Uterus (tissue), 2 donors: ENCODE data around the gene RIC8B.

Source experiments
- POLR2A ChIP-seq, 2 donors: fragments of 450-650 bp; IDR thresholded peaks; one replicate each; pipeline ENCODE4 v1.6.1; 2016; ENCODE audit warnings: antibody characterized with exemption in 2 of 2, mild to moderate bottlenecking in 1 of 2, moderate library complexity in 1 of 2
- TF ChIP-seq, protein P1 (sequence below), 4 experiments: fragments of 200-600 bp in 2 of 4; fragments of 450-650 bp in 2 of 4; sonication (generic) in 2 of 4; IDR thresholded peaks; one replicate each; pipeline ENCODE4 v1.5.1; 2016 to 2019; ENCODE audit warnings: antibody characterized with exemption in 4 of 4, mild to moderate bottlenecking in 2 of 4, moderate library complexity in 1 of 4

DNA sequence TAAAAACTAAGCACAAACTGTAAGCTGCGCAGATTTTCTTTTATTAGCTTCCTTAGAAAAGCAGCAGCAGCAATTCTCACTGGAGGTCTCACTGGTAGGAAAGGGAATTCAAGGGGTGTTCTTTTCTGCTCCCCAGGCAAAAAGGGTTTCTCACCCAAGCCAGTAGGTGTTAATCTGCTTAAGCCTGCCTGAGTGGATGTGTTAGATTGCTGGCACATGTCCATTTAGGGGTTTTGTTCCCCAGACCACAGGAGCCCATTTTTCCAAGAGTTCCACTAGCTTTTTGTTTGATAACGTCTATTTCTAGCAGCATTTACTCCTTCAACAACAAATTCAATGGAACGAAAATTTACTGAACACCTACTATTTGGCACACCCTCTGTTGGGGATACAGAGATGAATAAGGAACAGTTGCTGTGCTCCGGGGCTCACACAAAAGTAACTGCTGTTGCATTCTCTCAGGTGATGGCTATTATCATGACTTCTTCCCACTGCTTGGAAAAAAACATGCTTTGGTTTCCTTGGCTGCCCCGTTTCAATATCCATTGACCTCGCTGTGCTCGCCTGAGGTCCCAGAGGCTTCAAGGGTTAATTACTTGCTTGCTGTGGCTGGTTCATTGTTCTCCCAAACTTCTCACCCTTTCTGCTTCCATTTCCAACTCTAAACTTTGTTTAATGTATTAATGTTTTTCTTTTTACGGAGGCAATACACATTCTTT, 31.1 kb upstream of the RIC8B start:
- TF ChIP-seq, protein P1, sequence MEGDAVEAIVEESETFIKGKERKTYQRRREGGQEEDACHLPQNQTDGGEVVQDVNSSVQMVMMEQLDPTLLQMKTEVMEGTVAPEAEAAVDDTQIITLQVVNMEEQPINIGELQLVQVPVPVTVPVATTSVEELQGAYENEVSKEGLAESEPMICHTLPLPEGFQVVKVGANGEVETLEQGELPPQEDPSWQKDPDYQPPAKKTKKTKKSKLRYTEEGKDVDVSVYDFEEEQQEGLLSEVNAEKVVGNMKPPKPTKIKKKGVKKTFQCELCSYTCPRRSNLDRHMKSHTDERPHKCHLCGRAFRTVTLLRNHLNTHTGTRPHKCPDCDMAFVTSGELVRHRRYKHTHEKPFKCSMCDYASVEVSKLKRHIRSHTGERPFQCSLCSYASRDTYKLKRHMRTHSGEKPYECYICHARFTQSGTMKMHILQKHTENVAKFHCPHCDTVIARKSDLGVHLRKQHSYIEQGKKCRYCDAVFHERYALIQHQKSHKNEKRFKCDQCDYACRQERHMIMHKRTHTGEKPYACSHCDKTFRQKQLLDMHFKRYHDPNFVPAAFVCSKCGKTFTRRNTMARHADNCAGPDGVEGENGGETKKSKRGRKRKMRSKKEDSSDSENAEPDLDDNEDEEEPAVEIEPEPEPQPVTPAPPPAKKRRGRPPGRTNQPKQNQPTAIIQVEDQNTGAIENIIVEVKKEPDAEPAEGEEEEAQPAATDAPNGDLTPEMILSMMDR (IDR thresholded peaks at IDR 0.05): no peak
- TF ChIP-seq POLR2A (IDR thresholded peaks at IDR 0.05): no peak
